Uterus (tissue), 2 donors: ENCODE measurements around the gene OR2AT4.

ENCODE experiments used
- CTCF ChIP-seq, 4 experiments: fragments of 200-600 bp in 2 of 4; fragments of 450-650 bp in 2 of 4; sonication (generic) in 2 of 4; IDR thresholded peaks; one replicate each; pipeline ENCODE4 v1.5.1; 2016 to 2019; ENCODE audit warnings: antibody characterized with exemption in 4 of 4, mild to moderate bottlenecking in 2 of 4, moderate library complexity in 1 of 4
- POLR2A ChIP-seq, 2 donors: fragments of 450-650 bp; IDR thresholded peaks; one replicate each; pipeline ENCODE4 v1.6.1; 2016; ENCODE audit warnings: antibody characterized with exemption in 2 of 2, mild to moderate bottlenecking in 1 of 2, moderate library complexity in 1 of 2

- no peak for TF ChIP-seq CTCF (IDR thresholded peaks at IDR 0.05)
- TF ChIP-seq POLR2A (IDR thresholded peaks at IDR 0.05), result no peak
These were observed 38.5 kb upstream of the OR2AT4 start for GRCh38 chr11:75135021-75135650.
